C4-2B (cell line): Measurements from ENCODE around the gene CHDH.

Source experiments
- ZFX ChIP-seq: fragments of 450-650 bp; IDR thresholded peaks from 2 replicates; pipeline ENCODE4 v1.6.1; 2017
- TF ChIP-seq, protein P1 (sequence below): fragments of 450-650 bp; conservative IDR thresholded peaks from 2 replicates; pipeline ENCODE4 v1.5.1; 2017; ENCODE audit warnings: mild to moderate bottlenecking

DNA sequence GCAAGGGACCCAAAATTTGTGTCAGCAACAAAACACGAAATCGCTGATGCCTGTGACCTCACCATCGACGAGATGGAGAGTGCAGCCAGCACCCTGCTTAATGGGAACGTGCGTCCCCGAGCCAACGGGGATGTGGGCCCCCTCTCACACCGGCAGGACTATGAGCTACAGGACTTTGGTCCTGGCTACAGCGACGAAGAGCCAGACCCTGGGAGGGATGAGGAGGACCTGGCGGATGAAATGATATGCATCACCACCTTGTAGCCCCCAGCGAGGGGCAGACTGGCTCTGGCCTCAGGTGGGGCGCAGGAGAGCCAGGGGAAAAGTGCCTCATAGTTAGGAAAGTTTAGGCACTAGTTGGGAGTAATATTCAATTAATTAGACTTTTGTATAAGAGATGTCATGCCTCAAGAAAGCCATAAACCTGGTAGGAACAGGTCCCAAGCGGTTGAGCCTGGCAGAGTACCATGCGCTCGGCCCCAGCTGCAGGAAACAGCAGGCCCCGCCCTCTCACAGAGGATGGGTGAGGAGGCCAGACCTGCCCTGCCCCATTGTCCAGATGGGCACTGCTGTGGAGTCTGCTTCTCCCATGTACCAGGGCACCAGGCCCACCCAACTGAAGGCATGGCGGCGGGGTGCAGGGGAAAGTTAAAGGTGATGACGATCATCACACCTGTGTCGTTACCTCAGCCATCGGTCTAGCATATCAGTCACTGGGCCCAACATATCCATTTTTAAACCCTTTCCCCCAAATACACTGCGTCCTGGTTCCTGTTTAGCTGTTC is 34.9 kb downstream of the CHDH start:
- TF ChIP-seq, protein P1, sequence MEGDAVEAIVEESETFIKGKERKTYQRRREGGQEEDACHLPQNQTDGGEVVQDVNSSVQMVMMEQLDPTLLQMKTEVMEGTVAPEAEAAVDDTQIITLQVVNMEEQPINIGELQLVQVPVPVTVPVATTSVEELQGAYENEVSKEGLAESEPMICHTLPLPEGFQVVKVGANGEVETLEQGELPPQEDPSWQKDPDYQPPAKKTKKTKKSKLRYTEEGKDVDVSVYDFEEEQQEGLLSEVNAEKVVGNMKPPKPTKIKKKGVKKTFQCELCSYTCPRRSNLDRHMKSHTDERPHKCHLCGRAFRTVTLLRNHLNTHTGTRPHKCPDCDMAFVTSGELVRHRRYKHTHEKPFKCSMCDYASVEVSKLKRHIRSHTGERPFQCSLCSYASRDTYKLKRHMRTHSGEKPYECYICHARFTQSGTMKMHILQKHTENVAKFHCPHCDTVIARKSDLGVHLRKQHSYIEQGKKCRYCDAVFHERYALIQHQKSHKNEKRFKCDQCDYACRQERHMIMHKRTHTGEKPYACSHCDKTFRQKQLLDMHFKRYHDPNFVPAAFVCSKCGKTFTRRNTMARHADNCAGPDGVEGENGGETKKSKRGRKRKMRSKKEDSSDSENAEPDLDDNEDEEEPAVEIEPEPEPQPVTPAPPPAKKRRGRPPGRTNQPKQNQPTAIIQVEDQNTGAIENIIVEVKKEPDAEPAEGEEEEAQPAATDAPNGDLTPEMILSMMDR, result no peak
- TF ChIP-seq ZFX, result no peak
